Motor neuron (in vitro differentiated cells): ENCODE measurements around the gene SLC41A3. TPM values are rescaled to one million over a fixed set of nuclear protein-coding genes. Genes with fewer than 3 reads are reported as not detected.

Experiments
- total RNA-seq, 8 experiments: library from RNA; unstranded; fragments of 300-600 nt; gene quantifications; 2 replicates each; pipeline versions ENCODE4 v1.2.3 to v1.2.4, GENCODE V29; 2022

SLC41A3 gene
- total RNA-seq, 8 experiments from 2014 or later = 23.8 to 54.5 (median 30.3) TPM

Other genes with a start within 250 kb of the SLC41A3 start
- 1 to 10 TPM in 3 of 8 experiments, under 1 TPM in 4, not detected in 1; 0.25 to 2.8 (median 0.98) TPM for gene ROPN1B, start 114.9 kb downstream of the SLC41A3 start, total RNA-seq
- 1 to 10 TPM in 3 of 8 experiments, under 1 TPM in 5; 0.27 to 7.8 (median 0.75) TPM for gene ALDH1L1, start 96.5 kb upstream of the SLC41A3 start, total RNA-seq